B cell (primary cell): ENCODE measurements around the gene ANAPC2. TPM values are rescaled to one million over a fixed set of nuclear protein-coding genes. Genes with fewer than 3 reads are reported as not detected.

Experiments
- ATAC-seq: fragments of 200-7000 bp; cut with Tn5 transposase; one replicate; pipeline ENCODE4 v1.10.0; 2021; ENCODE audit warnings: low read depth, mild to moderate bottlenecking, moderate number of reproducible peaks, moderate library complexity
- CTCF ChIA-PET: fragments of 350-600 bp; sonication (Branson Sonifier 250); formaldehyde crosslinking; loops from one replicate; lab custom pipeline; 2021; ENCODE audit warnings: antibody characterized with exemption, inconsistent platforms; lab: Charles Lee
- POLR2A ChIA-PET: fragments of 350-600 bp; sonication (Branson Sonifier 250); formaldehyde crosslinking; loops from one replicate; lab custom pipeline; 2021; ENCODE audit warnings: antibody characterized with exemption; lab: Charles Lee
- DNase-seq: peaks from one replicate; pipeline ENCODE4 v3.0.0; 2013
- H2AFZ ChIP-seq: 2 replicates; pipeline ENCODE4 v1.6.1; 2012; ENCODE audit warnings: mild to moderate bottlenecking, low read depth, low read length; ENCODE audit not compliant: insufficient read depth, poor library complexity, severe bottlenecking
- H3K27ac ChIP-seq, 2 donors: 1 replicate in 1 of 2; 2 replicates in 1 of 2; pipeline ENCODE4 v1.5.1; 2012 to 2013; ENCODE audit warnings: low read length in 2 of 2, mild to moderate bottlenecking in 2 of 2, moderate library complexity in 1 of 2
- H3K27me3 ChIP-seq, 4 experiments: fragments of 200-600 bp in 1 of 4; sonication (generic) in 1 of 4; replicated peaks in 1 of 4; 1 replicate in 2 of 4; 2 replicates in 2 of 4; pipeline versions ENCODE4 v1.6.1 to v1.7.0; 2013 to 2016; ENCODE audit warnings: low read length in 3 of 4, mild to moderate bottlenecking in 2 of 4, mixed read lengths in 1 of 4, moderate library complexity in 1 of 4; ENCODE audit not compliant: insufficient read depth in 4 of 4, control insufficient read depth in 3 of 4; ENCODE audit errors: control extremely low read depth in 1 of 4
- H3K36me3 ChIP-seq, 2 experiments: replicated peaks in 1 of 2; 1 replicate in 1 of 2; 2 replicates in 1 of 2; pipeline versions ENCODE4 v1.6.1 to v1.7.1; 2013; ENCODE audit warnings: low read length in 1 of 2; ENCODE audit not compliant: insufficient read depth in 2 of 2, control insufficient read depth in 1 of 2; ENCODE audit errors: control extremely low read depth in 1 of 2, extremely low read depth in 1 of 2
- H3K4me1 ChIP-seq, 2 donors: fragments of 200-600 bp in 1 of 2; sonication (generic) in 1 of 2; 1 replicate in 1 of 2; 2 replicates in 1 of 2; pipeline versions ENCODE4 v1.5.1 to v1.6.1; 2013 to 2017; ENCODE audit warnings: low read length in 2 of 2; ENCODE audit not compliant: control insufficient read depth in 2 of 2, insufficient read depth in 2 of 2
- H3K4me2 ChIP-seq: replicated peaks from 2 replicates; pipeline ENCODE3; 2012; ENCODE audit warnings: mild to moderate bottlenecking, low read depth, low read length; ENCODE audit not compliant: poor library complexity, severe bottlenecking
- H3K4me3 ChIP-seq, 5 experiments: fragments of 200-600 bp in 1 of 5; sonication (generic) in 1 of 5; 1 replicate in 3 of 5; 2 replicates in 2 of 5; pipeline versions ENCODE4 v1.5.1 to v1.7.0; 2011 to 2016; ENCODE audit warnings: low read length in 4 of 5, mild to moderate bottlenecking in 4 of 5, low read depth in 2 of 5, control low read depth in 1 of 5, moderate library complexity in 1 of 5; ENCODE audit not compliant: insufficient read depth in 1 of 5; ENCODE audit errors: control extremely low read depth in 1 of 5, extremely low read depth in 1 of 5
- H3K79me2 ChIP-seq: fragments of 200-600 bp; sonication (generic); one replicate; pipeline ENCODE4 v1.6.0; 2016; ENCODE audit warnings: low read length; ENCODE audit not compliant: control insufficient read depth, insufficient read depth
- H3K9ac ChIP-seq: fragments of 200-600 bp; sonication (generic); 2 replicates; pipeline ENCODE4 v1.6.1; 2017; ENCODE audit warnings: mild to moderate bottlenecking, low read length, moderate library complexity
- H3K9me3 ChIP-seq, 3 donors: one replicate each; pipeline versions ENCODE4 v1.6.1 to v1.7.1; 2013; ENCODE audit warnings: low read length in 2 of 3; ENCODE audit not compliant: control insufficient read depth in 2 of 3, insufficient read depth in 1 of 3; ENCODE audit errors: control extremely low read depth in 1 of 3
- H4K20me1 ChIP-seq: 2 replicates; pipeline ENCODE4 v1.6.0; 2012; ENCODE audit warnings: mild to moderate bottlenecking, low read length; ENCODE audit not compliant: insufficient read depth, control insufficient read depth, poor library complexity, severe bottlenecking
- H3K27ac Mint-ChIP-seq: one replicate; pipeline ENCODE4 v1.8.0; 2021; ENCODE audit warnings: mixed read lengths
- H3K27me3 Mint-ChIP-seq: one replicate; pipeline ENCODE4 v1.8.0; 2021; ENCODE audit warnings: mixed read lengths
- H3K4me1 Mint-ChIP-seq: one replicate; pipeline ENCODE4 v1.8.0; 2021; ENCODE audit warnings: mixed read lengths
- H3K4me3 Mint-ChIP-seq: one replicate; pipeline ENCODE4 v1.8.0; 2021; ENCODE audit warnings: mixed read lengths
- H3K9me3 Mint-ChIP-seq: one replicate; pipeline ENCODE4 v1.8.0; 2022; ENCODE audit warnings: mixed read lengths; ENCODE audit not compliant: insufficient read depth
- EZH2 ChIP-seq: IDR thresholded peaks from 2 replicates; pipeline ENCODE4 v1.6.1; 2012; ENCODE audit warnings: borderline replicate concordance, low read depth, mild to moderate bottlenecking, moderate library complexity, low read length; ENCODE audit not compliant: insufficient read depth, poor library complexity, severe bottlenecking
- WGBS: methylation state at CpG from one replicate; pipeline ENCODE4 v1.1.5; 2013; ENCODE audit warnings: missing lambda C conversion rate; ENCODE audit not compliant: insufficient coverage; 5-methylcytosine and 5-hydroxymethylcytosine counted together
- intact Hi-C: fragments of 100-400 bp; cut with micrococcal nuclease; formaldehyde crosslinking; loops from one replicate; pipeline ENCODE4 v1.10.0; 2022
- polyA plus RNA-seq: library from polyadenylated mRNA; depleted of rRNA; stranded (reverse); fragments of >200 nt; gene quantifications from 2 replicates; pipeline ENCODE4 v1.2.3, GENCODE V29; 2012
- total RNA-seq, 2 donors: library from RNA; stranded (reverse); fragments of 120-200 nt in 1 of 2; gene quantifications; 1 replicate in 1 of 2; 2 replicates in 1 of 2; pipeline versions ENCODE4 v1.2.3 to v1.2.4, GENCODE V29; 2013 to 2022
- TF ChIP-seq, protein P1 (sequence below): fragments of 200-600 bp; IDR thresholded peaks from one replicate; pipeline ENCODE4 v1.8.0; 2022; ENCODE audit warnings: antibody characterized with exemption, mild to moderate bottlenecking

Gene ANAPC2
- total and polyA plus RNA-seq, 2 donors (not counting 1 experiment from before 2014, with no cell fraction given), result 121 to 127 TPM

- Histone ChIP-seq H4K20me1 (peaks cover 44% of the 10 kb centered on the region), H3K36me3 (peaks cover 0 to 19% of the 10 kb centered on the region in 2 experiments), H2AFZ (no peak overlapping the region), H3K9ac (no peak overlapping the region), H3K27me3 (no peaks in the 10 kb centered on the region), H3K79me2 (peaks cover 82% of the 10 kb centered on the region), H3K9me3 (peaks cover 0 to 3% (median 0%) of the 10 kb centered on the region in 3 donors), H3K4me1 (peaks cover 10 to 21% of the 10 kb centered on the region in 2 donors), H3K27ac (no peak overlapping the region), H3K4me2 (no peak overlapping the region), H3K4me3 (no peak overlapping the region)
- Mint-ChIP-seq H3K4me1 (peaks cover 19% of the 10 kb centered on the region), H3K27me3 (no peaks in the 10 kb centered on the region), H3K27ac (no peak overlapping the region), H3K9me3 (no peaks in the 10 kb centered on the region), H3K4me3 (no peak overlapping the region)
- WGBS, result 97% methylated on average over 2 of the region's 2 CpGs
- no peak for TF ChIP-seq EZH2
- TF ChIP-seq, protein P1, sequence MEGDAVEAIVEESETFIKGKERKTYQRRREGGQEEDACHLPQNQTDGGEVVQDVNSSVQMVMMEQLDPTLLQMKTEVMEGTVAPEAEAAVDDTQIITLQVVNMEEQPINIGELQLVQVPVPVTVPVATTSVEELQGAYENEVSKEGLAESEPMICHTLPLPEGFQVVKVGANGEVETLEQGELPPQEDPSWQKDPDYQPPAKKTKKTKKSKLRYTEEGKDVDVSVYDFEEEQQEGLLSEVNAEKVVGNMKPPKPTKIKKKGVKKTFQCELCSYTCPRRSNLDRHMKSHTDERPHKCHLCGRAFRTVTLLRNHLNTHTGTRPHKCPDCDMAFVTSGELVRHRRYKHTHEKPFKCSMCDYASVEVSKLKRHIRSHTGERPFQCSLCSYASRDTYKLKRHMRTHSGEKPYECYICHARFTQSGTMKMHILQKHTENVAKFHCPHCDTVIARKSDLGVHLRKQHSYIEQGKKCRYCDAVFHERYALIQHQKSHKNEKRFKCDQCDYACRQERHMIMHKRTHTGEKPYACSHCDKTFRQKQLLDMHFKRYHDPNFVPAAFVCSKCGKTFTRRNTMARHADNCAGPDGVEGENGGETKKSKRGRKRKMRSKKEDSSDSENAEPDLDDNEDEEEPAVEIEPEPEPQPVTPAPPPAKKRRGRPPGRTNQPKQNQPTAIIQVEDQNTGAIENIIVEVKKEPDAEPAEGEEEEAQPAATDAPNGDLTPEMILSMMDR, result no peak
- POLR2A ChIA-PET, result no interaction called here
- intact Hi-C loops, result no loop called here
- ATAC-seq (no peak), DNase-seq (no peak)
- CTCF ChIA-PET, result interaction anchor here (1.1 kb wide), 1 partner anchor 75 kb away, joined by 3 read pairs; no protein-coding TSS in a partner anchor
These were observed 4.5 kb upstream of the ANAPC2 start for GRCh38 chr9:137192859-137193258.

DNA sequence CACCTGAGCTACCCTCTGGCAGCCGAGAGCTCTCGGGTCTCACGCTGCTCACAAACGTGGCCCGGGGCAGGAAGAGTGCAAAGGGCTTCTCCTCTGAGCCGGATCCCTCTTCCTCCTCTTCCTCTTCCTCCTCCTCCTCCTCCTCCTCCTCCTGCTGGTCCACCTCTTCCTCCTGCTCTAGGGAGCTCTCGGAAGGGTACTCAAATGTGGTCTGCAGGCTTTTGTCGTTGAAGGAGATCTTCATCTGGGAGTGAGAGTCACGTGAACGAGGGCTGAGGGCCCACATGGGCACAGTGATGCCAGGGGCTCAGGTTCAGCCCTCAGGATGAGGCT lies 4.1 kb upstream of the ANAPC2 start:
- H3K4me1 Mint-ChIP-seq, result peaks cover 23% of the 10 kb centered on the region
- intact Hi-C loops, result no loop called here
- H3K4me1 ChIP-seq, result peaks cover 15 to 25% of the 10 kb centered on the region in 2 donors
- no peak overlapping the region for H3K4me3 ChIP-seq
- WGBS, result 98% methylated on average over 4 of the region's 10 CpGs
- peaks cover 0 to 3% (median 0%) of the 10 kb centered on the region in 3 donors for H3K9me3 ChIP-seq
- H3K27ac ChIP-seq, result no peak overlapping the region
- no peak overlapping the region for H2AFZ ChIP-seq
- no peak overlapping the region for H3K27ac Mint-ChIP-seq
- H3K4me2 ChIP-seq, result no peak overlapping the region
- H3K4me3 Mint-ChIP-seq, result no peak overlapping the region
- no peaks in the 10 kb centered on the region for H3K9me3 Mint-ChIP-seq
- DNase-seq (no peak), ATAC-seq (no peak)
- H3K36me3 ChIP-seq, result peaks cover 0 to 19% of the 10 kb centered on the region in 2 experiments
- no peaks in the 10 kb centered on the region for H3K27me3 ChIP-seq
- POLR2A ChIA-PET, result no interaction called here
- no peaks in the 10 kb centered on the region for H3K27me3 Mint-ChIP-seq
- H3K79me2 ChIP-seq, result peaks cover 82% of the 10 kb centered on the region
- peaks cover 40% of the 10 kb centered on the region for H4K20me1 ChIP-seq
- CTCF ChIA-PET, result interaction anchor here (1.1 kb wide), 1 partner anchor 74 kb away, joined by 3 read pairs; no protein-coding TSS in a partner anchor
- TF ChIP-seq, protein P1, result no peak
- TF ChIP-seq EZH2, result no peak
- H3K9ac ChIP-seq, result no peak overlapping the region
